Hepatocyte (in vitro differentiated cells): Measurements from ENCODE around the gene ARL6IP4.

Source experiments
- CTCF ChIP-seq: fragments of 200-600 bp; sonication (generic); IDR thresholded peaks from 2 replicates; pipeline ENCODE4 v1.5.1; 2016; ENCODE audit warnings: antibody characterized with exemption, mild to moderate bottlenecking; ENCODE audit not compliant: poor library complexity
- EZH2 ChIP-seq: fragments of 200-600 bp; sonication (generic); IDR thresholded peaks from 2 replicates; pipeline ENCODE4 v1.6.1; 2016; ENCODE audit warnings: antibody characterized with exemption, mild to moderate bottlenecking, borderline replicate concordance

GRCh38 chr12:122951406-122951805, 29.1 kb upstream of the ARL6IP4 start:
- TF ChIP-seq CTCF (no peak), EZH2 (no peak)
